Heart left ventricle (tissue), 13 donors: ENCODE results near the gene PCAT6.

Source experiments
- CTCF ChIP-seq, 12 donors: fragments of 200-600 bp; sonication (generic) in 4 of 12; IDR thresholded peaks; one replicate each; pipeline versions ENCODE4 v1.5.0 to v1.8.0; 2018 to 2022; ENCODE audit warnings: antibody characterized with exemption in 12 of 12, mild to moderate bottlenecking in 5 of 12
- POLR2A ChIP-seq, 2 donors: fragments of 450-650 bp; IDR thresholded peaks; one replicate each; pipeline ENCODE4 v1.6.1; 2017; ENCODE audit warnings: antibody characterized with exemption in 2 of 2, mild to moderate bottlenecking in 2 of 2, moderate library complexity in 2 of 2
- donor health status: ischemic (EF 13 %, LVEDD 7.1; RV severe dilation, severe dysfunction).
- donor health status: DM: no; HTN: yes; CAD: no.
- donor health status: DM: no; HTN: no; CAD: no.
- donor health status: ischemic (EF 25% LVEDD 6.9; RV normal size, moderate dysfunction).
- donor health status: ischemic (EF 25% LVEDD 5.7; RV mildly dilated, moderate dysfunction).
- donor health status: ischemic (EF 35%, LVEDD 5.7; RV mildly dilated, moderate dysfunction).
- donor health status: nonischemic (EF 11% LVEDD 7.7; RV severe dilation, severe dysfunction).
- donor health status: DM: yes; HTN: yes; CAD: no.
- donor health status: PGD.
- donor health status: ischemic (EF 29% LVEDD 5.4; RV normal size, mild dysfunction).
- donor health status: nonischemic (EF 23%, LVEDD 6.1; RV moderate dilation, normal function).

GRCh38 chr1:202809597-202810159 lies 1.1 kb upstream of the PCAT6 start:
- TF ChIP-seq CTCF (IDR thresholded peaks at IDR 0.05): no peak
- TF ChIP-seq POLR2A (IDR thresholded peaks at IDR 0.05): no peak
